K562 (cell line): Measurements from ENCODE around the gene PPM1H. TPM values are rescaled to one million over a fixed set of nuclear protein-coding genes. Genes with fewer than 3 reads are reported as not detected.

ENCODE experiments used
- ATAC-seq: fragments of 200-7000 bp; cut with Tn5 transposase; 3 replicates; pipeline ENCODE4 v1.9.1; 2020; ENCODE audit warnings: moderate library complexity
- BruUV-seq: library from RNA; stranded (reverse); fragments of 400-500 nt; replicated peaks from 2 replicates; lab custom pipeline; 2021; lab: Mats Ljungman, UMichigan
- CTCF ChIA-PET: fragments of 300-600 bp; formaldehyde crosslinking; extraction: SDS; loops from one replicate; lab custom pipeline; 2021; ENCODE audit warnings: low intra/inter-chr PET ratio; lab: Yijun Ruan, JAX
- POLR2A ChIA-PET: fragments of 300-600, 350-650 bp; sonication (Branson Sonifier 250); formaldehyde crosslinking; extraction: SDS; loops from one replicate; lab custom pipeline; 2021; ENCODE audit warnings: antibody characterized with exemption, inconsistent platforms; lab: Yijun Ruan, JAX
- DNase-seq, 4 experiments: peaks; one replicate each; pipeline versions ENCODE4 v3.0.0 to v3.0.0-alpha.2; 2011 to 2018; ENCODE audit warnings: low spot score in 3 of 4, mixed read lengths in 3 of 4; ENCODE audit errors: extremely low read depth in 1 of 4
- FAIRE-seq: peaks from 2 replicates; lab custom pipeline; 2011; peaks lifted over from hg19 to GRCh38; lab: Jason Lieb, UNC
- H2AFZ ChIP-seq: 2 replicates; pipeline ENCODE4 v1.6.0; 2011; ENCODE audit warnings: low read depth, low read length, control low read depth, inconsistent platforms
- H3K27ac ChIP-seq: fragments of 200-600 bp; 3 replicates; pipeline ENCODE4 v1.8.0; 2011; ENCODE audit warnings: low read depth, mild to moderate bottlenecking, control low read depth, inconsistent platforms, low read length, moderate library complexity, mixed read lengths; ENCODE audit errors: extremely low read depth
- H3K27me3 ChIP-seq, 2 experiments: fragments of 300-600 bp in 1 of 2; 2 replicates in 1 of 2; 3 replicates in 1 of 2; pipeline versions ENCODE4 v1.6.0 to v1.8.0; 2011; ENCODE audit warnings: inconsistent platforms in 2 of 2, low read length in 2 of 2, mild to moderate bottlenecking in 1 of 2, mixed read lengths in 1 of 2, moderate library complexity in 1 of 2; ENCODE audit not compliant: control insufficient read depth in 2 of 2, insufficient read depth in 2 of 2
- H3K36me3 ChIP-seq: fragments of 300-600 bp; 3 replicates; pipeline ENCODE4 v1.8.0; 2011; ENCODE audit warnings: mild to moderate bottlenecking, low read length, inconsistent platforms; ENCODE audit not compliant: control insufficient read depth, insufficient read depth
- H3K4me1 ChIP-seq, 2 experiments: fragments of 200-600 bp in 1 of 2; replicated peaks in 1 of 2; 2 replicates in 1 of 2; 3 replicates in 1 of 2; pipeline versions ENCODE4 v1.5.1 to v1.8.0; 2011; ENCODE audit warnings: inconsistent platforms in 2 of 2, low read length in 2 of 2, mild to moderate bottlenecking in 1 of 2, mixed read lengths in 1 of 2, moderate library complexity in 1 of 2; ENCODE audit not compliant: control insufficient read depth in 2 of 2, insufficient read depth in 2 of 2
- H3K4me2 ChIP-seq: 2 replicates; pipeline ENCODE4 v1.6.1; 2011; ENCODE audit warnings: low read length, control low read depth, inconsistent platforms, mixed read lengths; ENCODE audit not compliant: insufficient read depth
- H3K4me3 ChIP-seq: fragments of 200-600 bp; sonication (generic), shearing (Covaris generic); 2 replicates; pipeline ENCODE4 v1.5.1; 2016; ENCODE audit warnings: control low read depth, inconsistent platforms
- H3K79me2 ChIP-seq: fragments of 200-600 bp; 3 replicates; pipeline ENCODE4 v1.8.0; 2011; ENCODE audit warnings: low read length, inconsistent platforms; ENCODE audit not compliant: control insufficient read depth, insufficient read depth
- H3K9ac ChIP-seq, 2 experiments: 2 replicates each; pipeline versions ENCODE4 v1.6.0 to v1.6.1; 2011; ENCODE audit warnings: low read depth in 2 of 2, low read length in 2 of 2, control low read depth in 1 of 2, inconsistent platforms in 1 of 2, mild to moderate bottlenecking in 1 of 2, mixed read lengths in 1 of 2; ENCODE audit not compliant: insufficient read depth in 1 of 2
- H3K9me1 ChIP-seq: one replicate; pipeline ENCODE4 v1.6.0; 2011; ENCODE audit warnings: inconsistent platforms, mild to moderate bottlenecking, low read length, moderate library complexity; ENCODE audit not compliant: control insufficient read depth, insufficient read depth
- H3K9me3 ChIP-seq: replicated peaks from 2 replicates; pipeline ENCODE4 v1.5.1; 2011; ENCODE audit warnings: low read depth, low read length, inconsistent platforms; ENCODE audit not compliant: control insufficient read depth, insufficient read depth
- H4K20me1 ChIP-seq: replicated peaks from 2 replicates; pipeline ENCODE4 v1.6.1; 2011; ENCODE audit warnings: low read length, inconsistent platforms, mixed read lengths; ENCODE audit not compliant: control insufficient read depth, insufficient read depth
- C11orf30 ChIP-seq: fragments of 450-650 bp; IDR thresholded peaks from 2 replicates; pipeline ENCODE4 v1.6.1; 2016; ENCODE audit warnings: low read depth, mild to moderate bottlenecking
- CEBPB ChIP-seq: fragments of 450-650 bp; IDR thresholded peaks from 2 replicates; pipeline ENCODE4 v1.6.1; 2016; ENCODE audit warnings: missing genetic modification characterization, missing compliant biosample characterization
- EHMT2 ChIP-seq: fragments of 450-650 bp; IDR thresholded peaks from 2 replicates; pipeline ENCODE4 v1.6.1; 2018; ENCODE audit warnings: antibody characterized with exemption
- FUS ChIP-seq: fragments of 200-400 bp; formaldehyde crosslinking; optimal IDR thresholded peaks from 2 replicates; pipeline ENCODE3; 2017; ENCODE audit warnings: low read depth, low read length
- MAFG ChIP-seq: fragments of 450-650 bp; conservative IDR thresholded peaks from 2 replicates; pipeline ENCODE4 v1.6.1; 2016; ENCODE audit warnings: missing genetic modification characterization, missing compliant biosample characterization
- NCOA6 ChIP-seq: fragments of 450-650 bp; IDR thresholded peaks from 2 replicates; pipeline ENCODE4 v1.6.1; 2017; ENCODE audit warnings: mild to moderate bottlenecking
- PCBP1 ChIP-seq: fragments of 200-400 bp; formaldehyde crosslinking; IDR thresholded peaks from 2 replicates; pipeline ENCODE4 v1.6.1; 2018; ENCODE audit warnings: mild to moderate bottlenecking, low read depth, low read length; ENCODE audit not compliant: poor library complexity, severe bottlenecking
- ZNF12 ChIP-seq: sonication (generic); formaldehyde crosslinking; IDR thresholded peaks from 2 replicates; pipeline ENCODE4 v1.4.0; 2020; ENCODE audit warnings: mild to moderate bottlenecking, missing genetic modification reagents
- ZNF316 ChIP-seq: fragments of 450-650 bp; IDR thresholded peaks from 2 replicates; pipeline ENCODE4 v1.6.1; 2016
- ZNF384 ChIP-seq: IDR thresholded peaks from 2 replicates; pipeline ENCODE4 v1.6.1; 2012; ENCODE audit warnings: low read depth, low read length, improper control_type of control experiment
- ZNF431 ChIP-seq: sonication (generic); formaldehyde crosslinking; IDR thresholded peaks from 2 replicates; pipeline ENCODE4 v1.8.0; 2022; ENCODE audit warnings: mild to moderate bottlenecking, missing genetic modification reagents
- ZNF444 ChIP-seq: fragments of 250-450 bp; sonication (Bioruptor Pico); IDR thresholded peaks from 2 replicates; pipeline ENCODE4 v1.4.0; 2020; ENCODE audit warnings: mild to moderate bottlenecking, moderate library complexity
- WGBS: fragments of 100-300 bp; shearing (Covaris generic); methylation state at CpG from one replicate; pipeline ENCODE4 v1.1.6; 2016; ENCODE audit warnings: low coverage, mixed read lengths; ENCODE audit not compliant: insufficient coverage; ENCODE audit errors: missing lambda C conversion rate; 5-methylcytosine and 5-hydroxymethylcytosine counted together
- in situ Hi-C: fragments of 300-500 bp; cut with MboI; formaldehyde crosslinking; loops from 4 replicates; pipeline ENCODE4 v1.15.0; 2018; ENCODE audit warnings: inconsistent platforms, mixed read lengths
- intact Hi-C: fragments of 100-400 bp; cut with micrococcal nuclease; formaldehyde crosslinking; loops from 2 replicates; pipeline ENCODE4 v1.14.2; 2022
- polyA plus RNA-seq, 8 experiments: library from polyadenylated mRNA; depleted of rRNA in 4 of 8; stranded (reverse) in 5 of 8; unstranded in 3 of 8; fragments of >200 nt; fragmentation: Nextera tagmentation in 2 of 8; fragmentation: Illumina TruSeq in 1 of 8; extraction: Ambion mirVana in 2 of 8; extraction: Trizol in 1 of 8; gene quantifications; 2 replicates each; pipeline versions ENCODE4 v1.2.1 to v1.2.3, GENCODE V29; 2011 to 2014; ENCODE audit warnings: inconsistent platforms in 1 of 8, missing spikeins in 1 of 8
- total RNA-seq, 7 experiments: library from RNA; depleted of rRNA in 6 of 7; stranded (reverse); fragments of >200 nt in 6 of 7; fragmentation: Illumina TruSeq in 2 of 7; extraction: Trizol in 2 of 7; gene quantifications; 2 replicates each; pipeline versions ENCODE4 v1.2.1 to v1.2.3, GENCODE V29; 2011 to 2021; ENCODE audit warnings: low replicate concordance in 1 of 7
- TF ChIP-seq, protein P1 (sequence below): sonication (generic); formaldehyde crosslinking; IDR thresholded peaks from 2 replicates; pipeline ENCODE4 v1.8.0; 2022; ENCODE audit warnings: missing genetic modification reagents, mild to moderate bottlenecking, borderline replicate concordance
- TF ChIP-seq, protein P2 (sequence below): sonication (generic); formaldehyde crosslinking; IDR thresholded peaks from 2 replicates; pipeline ENCODE4 v1.8.0; 2023; ENCODE audit warnings: mild to moderate bottlenecking, missing genetic modification reagents
- TF ChIP-seq, protein P3 (sequence below): fragments of 450-650 bp; IDR thresholded peaks from 2 replicates; pipeline ENCODE4 v1.6.1; 2017; ENCODE audit warnings: antibody characterized with exemption, mild to moderate bottlenecking

Gene PPM1H
- total and polyA plus RNA-seq, 9 of the 15 experiments (the other 6 are each of a cell fraction or from before 2014, with no cell fraction given), result 5.3 to 29.3 (median 11.3) TPM

DNA sequence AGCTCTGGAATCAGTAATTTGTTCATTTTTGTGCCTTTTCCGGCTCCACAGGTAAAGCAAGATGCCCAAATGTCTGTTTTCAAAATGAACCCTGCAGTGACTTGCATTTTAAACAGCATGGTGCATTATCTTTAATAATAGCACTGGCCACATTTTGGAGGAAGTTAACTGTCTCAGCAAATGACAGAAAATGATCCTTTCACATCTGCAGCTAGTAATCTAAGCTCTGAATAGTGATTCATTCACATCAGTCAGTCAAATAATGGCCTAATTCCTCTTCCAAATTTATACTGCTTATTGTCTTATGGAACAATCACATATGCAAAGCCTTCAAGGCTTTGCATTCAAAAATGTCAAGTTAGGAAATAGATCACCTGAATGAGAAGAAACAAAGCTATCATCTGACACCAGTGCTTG, 75.6 kb downstream of the PPM1H start:
- 75% methylated on average over 1 of the region's 1 CpG for WGBS
- no peak overlapping the region for H2AFZ ChIP-seq
- TF ChIP-seq, protein P1, sequence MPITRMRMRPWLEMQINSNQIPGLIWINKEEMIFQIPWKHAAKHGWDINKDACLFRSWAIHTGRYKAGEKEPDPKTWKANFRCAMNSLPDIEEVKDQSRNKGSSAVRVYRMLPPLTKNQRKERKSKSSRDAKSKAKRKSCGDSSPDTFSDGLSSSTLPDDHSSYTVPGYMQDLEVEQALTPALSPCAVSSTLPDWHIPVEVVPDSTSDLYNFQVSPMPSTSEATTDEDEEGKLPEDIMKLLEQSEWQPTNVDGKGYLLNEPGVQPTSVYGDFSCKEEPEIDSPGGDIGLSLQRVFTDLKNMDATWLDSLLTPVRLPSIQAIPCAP (CRISPR knock-in tag), result no peak
- TF ChIP-seq ZNF444 (CRISPR knock-in tag) (no peak), ZNF316 (0 out of 2 replicates have a peak, but pooled peaks have one; percentile 22), EHMT2 (no peak), NCOA6 (no peak), ZNF12 (no peak), CEBPB (tag) (no peak), MAFG (peak; percentile 67), PCBP1 (no peak), FUS (no peak), ZNF431 (CRISPR knock-in tag) (no peak), ZNF384 (no peak), C11orf30 (peak; percentile 54; the same call in 1 of the 2 replicates)
- TF ChIP-seq, protein P2, sequence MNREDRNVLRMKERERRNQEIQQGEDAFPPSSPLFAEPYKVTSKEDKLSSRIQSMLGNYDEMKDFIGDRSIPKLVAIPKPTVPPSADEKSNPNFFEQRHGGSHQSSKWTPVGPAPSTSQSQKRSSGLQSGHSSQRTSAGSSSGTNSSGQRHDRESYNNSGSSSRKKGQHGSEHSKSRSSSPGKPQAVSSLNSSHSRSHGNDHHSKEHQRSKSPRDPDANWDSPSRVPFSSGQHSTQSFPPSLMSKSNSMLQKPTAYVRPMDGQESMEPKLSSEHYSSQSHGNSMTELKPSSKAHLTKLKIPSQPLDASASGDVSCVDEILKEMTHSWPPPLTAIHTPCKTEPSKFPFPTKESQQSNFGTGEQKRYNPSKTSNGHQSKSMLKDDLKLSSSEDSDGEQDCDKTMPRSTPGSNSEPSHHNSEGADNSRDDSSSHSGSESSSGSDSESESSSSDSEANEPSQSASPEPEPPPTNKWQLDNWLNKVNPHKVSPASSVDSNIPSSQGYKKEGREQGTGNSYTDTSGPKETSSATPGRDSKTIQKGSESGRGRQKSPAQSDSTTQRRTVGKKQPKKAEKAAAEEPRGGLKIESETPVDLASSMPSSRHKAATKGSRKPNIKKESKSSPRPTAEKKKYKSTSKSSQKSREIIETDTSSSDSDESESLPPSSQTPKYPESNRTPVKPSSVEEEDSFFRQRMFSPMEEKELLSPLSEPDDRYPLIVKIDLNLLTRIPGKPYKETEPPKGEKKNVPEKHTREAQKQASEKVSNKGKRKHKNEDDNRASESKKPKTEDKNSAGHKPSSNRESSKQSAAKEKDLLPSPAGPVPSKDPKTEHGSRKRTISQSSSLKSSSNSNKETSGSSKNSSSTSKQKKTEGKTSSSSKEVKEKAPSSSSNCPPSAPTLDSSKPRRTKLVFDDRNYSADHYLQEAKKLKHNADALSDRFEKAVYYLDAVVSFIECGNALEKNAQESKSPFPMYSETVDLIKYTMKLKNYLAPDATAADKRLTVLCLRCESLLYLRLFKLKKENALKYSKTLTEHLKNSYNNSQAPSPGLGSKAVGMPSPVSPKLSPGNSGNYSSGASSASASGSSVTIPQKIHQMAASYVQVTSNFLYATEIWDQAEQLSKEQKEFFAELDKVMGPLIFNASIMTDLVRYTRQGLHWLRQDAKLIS (CRISPR knock-in tag), result no peak
- TF ChIP-seq, protein P3, sequence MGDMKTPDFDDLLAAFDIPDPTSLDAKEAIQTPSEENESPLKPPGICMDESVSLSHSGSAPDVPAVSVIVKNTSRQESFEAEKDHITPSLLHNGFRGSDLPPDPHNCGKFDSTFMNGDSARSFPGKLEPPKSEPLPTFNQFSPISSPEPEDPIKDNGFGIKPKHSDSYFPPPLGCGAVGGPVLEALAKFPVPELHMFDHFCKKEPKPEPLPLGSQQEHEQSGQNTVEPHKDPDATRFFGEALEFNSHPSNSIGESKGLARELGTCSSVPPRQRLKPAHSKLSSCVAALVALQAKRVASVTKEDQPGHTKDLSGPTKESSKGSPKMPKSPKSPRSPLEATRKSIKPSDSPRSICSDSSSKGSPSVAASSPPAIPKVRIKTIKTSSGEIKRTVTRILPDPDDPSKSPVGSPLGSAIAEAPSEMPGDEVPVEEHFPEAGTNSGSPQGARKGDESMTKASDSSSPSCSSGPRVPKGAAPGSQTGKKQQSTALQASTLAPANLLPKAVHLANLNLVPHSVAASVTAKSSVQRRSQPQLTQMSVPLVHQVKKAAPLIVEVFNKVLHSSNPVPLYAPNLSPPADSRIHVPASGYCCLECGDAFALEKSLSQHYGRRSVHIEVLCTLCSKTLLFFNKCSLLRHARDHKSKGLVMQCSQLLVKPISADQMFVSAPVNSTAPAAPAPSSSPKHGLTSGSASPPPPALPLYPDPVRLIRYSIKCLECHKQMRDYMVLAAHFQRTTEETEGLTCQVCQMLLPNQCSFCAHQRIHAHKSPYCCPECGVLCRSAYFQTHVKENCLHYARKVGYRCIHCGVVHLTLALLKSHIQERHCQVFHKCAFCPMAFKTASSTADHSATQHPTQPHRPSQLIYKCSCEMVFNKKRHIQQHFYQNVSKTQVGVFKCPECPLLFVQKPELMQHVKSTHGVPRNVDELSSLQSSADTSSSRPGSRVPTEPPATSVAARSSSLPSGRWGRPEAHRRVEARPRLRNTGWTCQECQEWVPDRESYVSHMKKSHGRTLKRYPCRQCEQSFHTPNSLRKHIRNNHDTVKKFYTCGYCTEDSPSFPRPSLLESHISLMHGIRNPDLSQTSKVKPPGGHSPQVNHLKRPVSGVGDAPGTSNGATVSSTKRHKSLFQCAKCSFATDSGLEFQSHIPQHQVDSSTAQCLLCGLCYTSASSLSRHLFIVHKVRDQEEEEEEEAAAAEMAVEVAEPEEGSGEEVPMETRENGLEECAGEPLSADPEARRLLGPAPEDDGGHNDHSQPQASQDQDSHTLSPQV, result peak; percentile 22; the same call in 1 of the 2 replicates

More for the DNA sequence above, 75.6 kb downstream of the PPM1H start:
- intact Hi-C loops, result no loop called here
- no peak overlapping the region for H3K4me2 ChIP-seq
- H3K9me3 ChIP-seq, result no peaks in the 10 kb centered on the region
- H3K4me1 ChIP-seq, result peaks cover 0 to 12% of the 10 kb centered on the region in 2 experiments; a peak in 4 of 5 replicates
- ChIA-PET CTCF (interaction anchor here (0.5 kb wide), 1 partner anchor 25 kb away, joined by 5 read pairs; no protein-coding TSS in a partner anchor), POLR2A (no interaction called here)
- DNase-seq, result no peak
- no peaks in the 10 kb centered on the region for H4K20me1 ChIP-seq
- no peak overlapping the region for H3K4me3 ChIP-seq
- no peaks in the 10 kb centered on the region for H3K9me1 ChIP-seq
- no peak overlapping the region for H3K27ac ChIP-seq
- in situ Hi-C loops, result no loop called here
- BruUV-seq, result no TSS peak
- FAIRE-seq, result peak; percentile 44
- no peak overlapping the region for H3K9ac ChIP-seq
- ATAC-seq, result no peak
- H3K36me3 ChIP-seq, result no peaks in the 10 kb centered on the region
- H3K27me3 ChIP-seq, result no peaks in the 10 kb centered on the region
- H3K79me2 ChIP-seq, result 0 out of 3 replicates have a peak, but pooled peaks cover 4% of the 10 kb centered on the region
